ENCODE measurements around the gene RPTOR. TPM values are rescaled to one million over a fixed set of nuclear protein-coding genes. Genes with fewer than 3 reads are reported as not detected.

The RPTOR gene
- total RNA-seq, 1 experiment from 2014 or later, result 25.1 TPM

DNA sequence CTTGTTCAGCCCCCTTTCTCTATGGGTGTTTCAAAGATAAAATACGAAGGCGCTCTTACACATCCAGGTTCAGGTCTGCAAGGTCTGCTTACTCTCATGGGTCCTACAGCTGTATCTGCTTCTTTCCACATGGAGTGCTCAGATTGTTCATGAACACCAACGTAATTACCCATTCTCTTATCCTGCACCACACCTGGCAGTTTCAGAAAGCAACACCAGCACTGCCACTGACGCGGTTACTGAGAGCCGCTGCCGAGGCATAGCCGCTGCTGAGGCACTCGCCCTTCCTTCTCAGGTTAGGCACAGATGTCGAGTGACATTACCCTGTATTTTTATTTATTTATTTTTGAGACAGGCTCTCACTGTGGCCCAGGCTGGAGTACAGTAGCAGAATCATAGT, 147.1 kb downstream of the RPTOR start:
- no peaks in the 10 kb centered on the region for H3K9me3 Mint-ChIP-seq
- peaks cover 4% of the 10 kb centered on the region; the same call in 1 of the 2 replicates for H3K79me2 ChIP-seq (ENCODE audit: insufficient read depth, low read length)
- no peak overlapping the region for H3K27ac Mint-ChIP-seq

More for the DNA sequence above, 147.1 kb downstream of the RPTOR start:
- H3K4me1 ChIP-seq (ENCODE audit: insufficient read depth, low read length), result no peaks in the 10 kb centered on the region; the same call in 1 of the 2 replicates
- no peak overlapping the region for H3K18ac ChIP-seq (ENCODE audit: insufficient read length, low read depth, low read length)
- no peak overlapping the region for H4K8ac ChIP-seq (replicated peaks; ENCODE audit: insufficient read length, low read depth, low read length)
- no peaks in the 10 kb centered on the region for H3K23me2 ChIP-seq (ENCODE audit: insufficient read length, low read depth, low read length, poor library complexity, severe bottlenecking)
- no peak overlapping the region for H2BK12ac ChIP-seq (ENCODE audit: insufficient read length, low read depth, low read length)
- TF ChIP-seq, protein P1, sequence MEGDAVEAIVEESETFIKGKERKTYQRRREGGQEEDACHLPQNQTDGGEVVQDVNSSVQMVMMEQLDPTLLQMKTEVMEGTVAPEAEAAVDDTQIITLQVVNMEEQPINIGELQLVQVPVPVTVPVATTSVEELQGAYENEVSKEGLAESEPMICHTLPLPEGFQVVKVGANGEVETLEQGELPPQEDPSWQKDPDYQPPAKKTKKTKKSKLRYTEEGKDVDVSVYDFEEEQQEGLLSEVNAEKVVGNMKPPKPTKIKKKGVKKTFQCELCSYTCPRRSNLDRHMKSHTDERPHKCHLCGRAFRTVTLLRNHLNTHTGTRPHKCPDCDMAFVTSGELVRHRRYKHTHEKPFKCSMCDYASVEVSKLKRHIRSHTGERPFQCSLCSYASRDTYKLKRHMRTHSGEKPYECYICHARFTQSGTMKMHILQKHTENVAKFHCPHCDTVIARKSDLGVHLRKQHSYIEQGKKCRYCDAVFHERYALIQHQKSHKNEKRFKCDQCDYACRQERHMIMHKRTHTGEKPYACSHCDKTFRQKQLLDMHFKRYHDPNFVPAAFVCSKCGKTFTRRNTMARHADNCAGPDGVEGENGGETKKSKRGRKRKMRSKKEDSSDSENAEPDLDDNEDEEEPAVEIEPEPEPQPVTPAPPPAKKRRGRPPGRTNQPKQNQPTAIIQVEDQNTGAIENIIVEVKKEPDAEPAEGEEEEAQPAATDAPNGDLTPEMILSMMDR (conservative IDR thresholded peaks at IDR 0.05), result no peak
- no peak overlapping the region for H3K9ac ChIP-seq (ENCODE audit: extremely low read depth, insufficient read length, low read length)
- WGBS (ENCODE audit: extremely low coverage, insufficient read length, low lambda C conversion rate), result no CpG with 5 or more reads among the region's 10 CpGs
- no peak overlapping the region for H3T11ph ChIP-seq (ENCODE audit: low read length)
- no peak overlapping the region for H3K14ac ChIP-seq (ENCODE audit: insufficient read depth, low read length)
- no peaks in the 10 kb centered on the region for H3K27me3 Mint-ChIP-seq (ENCODE audit: low read depth)
- no peak overlapping the region for H3K23ac ChIP-seq (ENCODE audit: insufficient read length, low read depth, low read length)
- no peaks in the 10 kb centered on the region for H3K79me1 ChIP-seq (ENCODE audit: insufficient read depth, low read depth, low read length, poor library complexity, severe bottlenecking)
- H2BK15ac ChIP-seq (ENCODE audit: low read depth, low read length), result no peak overlapping the region
- H3K4me3 Mint-ChIP-seq, result no peak overlapping the region
- no peak overlapping the region for H2AFZ ChIP-seq (ENCODE audit: low read length)
- no peak for DNase-seq
- H3K27me3 ChIP-seq (ENCODE audit: insufficient read depth, low read length), result no peaks in the 10 kb centered on the region
- H4K20me1 ChIP-seq (ENCODE audit: control insufficient read depth, insufficient read depth, insufficient read length), result no peaks in the 10 kb centered on the region
- no peak overlapping the region for H2BK20ac ChIP-seq (ENCODE audit: low read depth, low read length, poor library complexity, severe bottlenecking)
- no peak overlapping the region for H3K4ac ChIP-seq (ENCODE audit: low read depth, low read length)
- H2BK5ac ChIP-seq (ENCODE audit: insufficient read length, low read length), result no peak overlapping the region
- no peak overlapping the region for H2AK5ac ChIP-seq (ENCODE audit: insufficient read length, low read length)
- no peak overlapping the region for H2BK120ac ChIP-seq (ENCODE audit: low read depth, low read length, poor library complexity, severe bottlenecking)
- no peak overlapping the region for H4K91ac ChIP-seq (ENCODE audit: insufficient read length, low read depth, low read length)
- no peak overlapping the region for H3K56ac ChIP-seq (ENCODE audit: insufficient read length, low read depth, low read length)
- 0 out of 7 replicates have a peak, but pooled peaks cover 0 to 2% (median 0%) of the 10 kb centered on the region in 3 experiments for H3K36me3 Mint-ChIP-seq (ENCODE audit: insufficient read depth in 1 of 3, low read depth in 3 of 3)
- H3K9me3 ChIP-seq (ENCODE audit: control insufficient read depth, low read depth, low read length), result no peaks in the 10 kb centered on the region
- no peak overlapping the region for H3K4me2 ChIP-seq (ENCODE audit: insufficient read depth, insufficient read length, low read length)
- H3K4me1 Mint-ChIP-seq, result peaks cover 41 to 43% of the 10 kb centered on the region in 2 experiments
- no peak overlapping the region for H4K5ac ChIP-seq (ENCODE audit: insufficient read length, low read depth, low read length)
- H3K27ac ChIP-seq (ENCODE audit: insufficient read length, low read depth, low read length), result no peak overlapping the region

Data from H9 (cell line).